Activated naive CD4-positive, alpha-beta T cell treated with anti-CD3 and anti-CD28 coated beads, Interleukin-2, amount 50 U/mL, for 24 hours (primary cell): ENCODE measurements around the gene TSHZ1.

Source experiments
- H3K27ac Mint-ChIP-seq: one replicate; pipeline ENCODE4 v1.8.0; 2021; ENCODE audit warnings: mild to moderate bottlenecking, mixed read lengths
- H3K27me3 Mint-ChIP-seq: one replicate; pipeline ENCODE4 v1.8.0; 2021; ENCODE audit warnings: mixed read lengths
- H3K36me3 Mint-ChIP-seq: one replicate; pipeline ENCODE4 v1.8.0; 2021; ENCODE audit warnings: mixed read lengths
- H3K4me1 Mint-ChIP-seq: one replicate; pipeline ENCODE4 v1.8.0; 2021; ENCODE audit warnings: mixed read lengths
- H3K4me3 Mint-ChIP-seq: one replicate; pipeline ENCODE4 v1.8.0; 2021; ENCODE audit warnings: mild to moderate bottlenecking, mixed read lengths
- H3K9me3 Mint-ChIP-seq: one replicate; pipeline ENCODE4 v1.8.0; 2021; ENCODE audit warnings: mixed read lengths

Gene TSHZ1

DNA sequence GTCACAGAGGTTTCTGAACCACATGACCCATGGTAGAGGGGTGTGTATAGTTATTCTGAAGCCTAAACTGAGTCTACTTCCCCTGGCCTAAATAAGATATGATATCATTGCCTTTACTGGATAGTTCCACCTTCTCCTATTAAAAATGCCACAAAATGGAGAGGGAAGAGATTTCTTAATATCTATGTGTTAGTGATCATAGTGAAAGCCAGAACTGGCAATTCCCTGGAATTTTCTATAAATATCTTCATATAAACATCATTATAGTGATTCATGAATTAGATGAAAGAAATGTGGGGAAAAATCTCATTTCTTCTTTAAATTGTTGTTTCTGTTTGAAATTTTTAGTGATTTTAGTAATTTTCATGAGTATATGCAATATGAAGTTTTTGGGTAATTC lies 45.8 kb downstream of the TSHZ1 start:
- H3K27ac Mint-ChIP-seq: no peak overlapping the region
- H3K4me1 Mint-ChIP-seq: peaks cover 81% of the 10 kb centered on the region

DNA sequence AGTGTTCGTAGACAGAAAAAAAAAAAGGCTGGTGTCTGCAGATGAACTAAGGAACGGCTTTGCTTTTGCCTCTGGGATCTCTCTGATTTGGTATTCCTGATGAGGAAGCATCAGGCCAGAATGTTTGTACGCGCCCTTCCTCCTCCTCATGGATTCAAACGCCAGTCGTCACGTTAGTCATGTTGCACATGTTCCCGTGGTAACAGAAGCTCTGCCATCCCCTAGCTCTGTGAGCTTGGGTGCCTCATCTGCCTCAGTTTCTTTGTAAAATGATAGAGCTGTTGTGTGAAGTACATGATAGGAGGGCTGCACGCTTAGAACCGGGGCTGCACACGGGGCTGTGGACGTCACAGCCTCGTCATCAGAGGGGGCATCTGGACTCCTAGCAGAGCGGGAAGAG lies 47.0 kb downstream of the TSHZ1 start:
- Mint-ChIP-seq H3K9me3 (no peaks in the 10 kb centered on the region), H3K36me3 (no peaks in the 10 kb centered on the region), H3K4me1 (peaks cover 81% of the 10 kb centered on the region)

More for the DNA sequence above, 45.8 kb downstream of the TSHZ1 start:
- Mint-ChIP-seq H3K9me3 (no peaks in the 10 kb centered on the region), H3K36me3 (no peaks in the 10 kb centered on the region), H3K4me3 (no peak overlapping the region), H3K27me3 (no peaks in the 10 kb centered on the region)

DNA sequence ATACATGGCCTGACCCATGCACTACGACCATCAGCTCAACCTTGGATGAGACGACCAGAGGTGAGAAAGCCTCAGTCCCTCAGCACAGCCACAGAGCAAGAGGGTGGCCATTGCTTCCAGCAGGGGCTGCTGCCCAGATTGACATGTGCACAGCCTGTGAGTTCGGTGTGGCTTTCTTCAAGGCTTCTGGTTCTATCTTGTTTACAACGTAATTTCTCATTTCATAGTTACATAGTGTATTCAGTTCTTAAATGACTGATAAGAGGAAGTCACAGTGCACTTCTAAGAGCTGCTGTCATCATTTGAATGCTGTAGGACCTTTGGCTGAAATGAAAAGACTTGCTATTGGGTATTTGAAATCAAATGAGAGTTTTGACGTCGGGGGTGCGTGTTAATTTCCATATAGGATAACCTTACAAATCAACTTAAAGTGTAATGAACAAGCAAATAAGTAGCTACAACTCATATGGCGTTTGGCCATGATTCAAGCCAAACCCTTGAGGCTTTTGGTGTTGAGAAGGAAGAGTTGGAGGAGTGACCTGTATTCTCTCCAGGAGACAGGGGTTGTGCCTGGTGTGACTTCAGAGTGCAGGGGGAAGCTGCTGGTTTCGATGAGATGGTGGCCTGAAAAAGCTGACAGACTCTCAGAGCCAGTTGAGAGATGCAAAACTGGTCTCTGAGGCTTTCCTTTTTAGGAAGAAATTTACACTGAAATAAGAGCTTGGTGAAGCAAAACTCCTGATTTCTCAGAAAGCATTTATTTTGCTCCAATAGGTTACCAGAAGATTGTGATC lies 51.0 kb downstream of the TSHZ1 start:
- Mint-ChIP-seq H3K4me1 (peaks cover 82% of the 10 kb centered on the region), H3K9me3 (no peaks in the 10 kb centered on the region), H3K27me3 (no peaks in the 10 kb centered on the region), H3K36me3 (peaks cover 2% of the 10 kb centered on the region), H3K27ac (peak overlapping the region; percentile 10), H3K4me3 (no peak overlapping the region)

More for the DNA sequence above, 47.0 kb downstream of the TSHZ1 start:
- Mint-ChIP-seq H3K27me3 (no peaks in the 10 kb centered on the region), H3K4me3 (no peak overlapping the region), H3K27ac (no peak overlapping the region)

DNA sequence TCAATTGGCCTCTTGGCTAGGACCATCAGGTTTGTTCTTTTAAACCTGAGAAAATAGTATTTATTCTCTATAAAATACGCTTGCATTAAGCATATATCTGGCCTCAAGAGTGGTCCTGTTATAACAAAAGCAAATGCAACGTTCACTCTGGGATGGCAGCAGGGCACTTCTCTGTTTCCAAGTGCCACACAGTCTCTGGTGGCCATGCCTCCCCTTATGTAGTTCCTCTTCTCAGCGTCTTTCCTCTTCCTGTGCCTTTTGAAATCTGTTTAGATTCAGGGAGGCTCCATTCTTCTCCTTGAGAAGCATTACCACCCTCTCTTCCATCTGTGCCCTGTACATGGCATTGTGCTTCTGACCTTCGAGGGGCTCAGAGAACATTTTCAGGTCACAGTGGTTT lies 51.9 kb downstream of the TSHZ1 start:
- peaks cover 2% of the 10 kb centered on the region for H3K36me3 Mint-ChIP-seq
- no peaks in the 10 kb centered on the region for H3K27me3 Mint-ChIP-seq
- H3K4me3 Mint-ChIP-seq: no peak overlapping the region
- no peaks in the 10 kb centered on the region for H3K9me3 Mint-ChIP-seq
- peaks cover 84% of the 10 kb centered on the region for H3K4me1 Mint-ChIP-seq
- no peak overlapping the region for H3K27ac Mint-ChIP-seq

DNA sequence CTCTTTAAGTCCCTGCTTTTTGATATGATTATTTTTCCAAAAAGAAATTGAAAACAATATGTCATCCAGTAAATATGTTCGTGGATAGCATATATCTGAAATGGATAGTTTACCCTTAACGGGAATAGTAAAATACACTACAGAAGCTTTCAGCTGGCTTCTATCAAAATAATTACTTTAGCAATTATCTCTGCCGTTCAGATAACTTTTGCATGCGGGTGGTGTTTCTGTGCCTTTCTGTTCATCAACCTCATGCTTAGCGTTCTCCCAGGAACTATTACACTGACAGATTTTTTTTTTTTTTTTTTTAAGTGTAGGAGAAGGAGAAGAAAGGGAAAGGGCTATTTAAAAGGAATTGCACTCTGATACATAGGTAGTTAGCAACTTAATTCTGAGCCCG lies 53.6 kb downstream of the TSHZ1 start:
- Mint-ChIP-seq H3K36me3 (peaks cover 2% of the 10 kb centered on the region), H3K9me3 (no peaks in the 10 kb centered on the region), H3K4me3 (no peak overlapping the region), H3K27ac (no peak overlapping the region), H3K4me1 (peaks cover 87% of the 10 kb centered on the region), H3K27me3 (no peaks in the 10 kb centered on the region)

DNA sequence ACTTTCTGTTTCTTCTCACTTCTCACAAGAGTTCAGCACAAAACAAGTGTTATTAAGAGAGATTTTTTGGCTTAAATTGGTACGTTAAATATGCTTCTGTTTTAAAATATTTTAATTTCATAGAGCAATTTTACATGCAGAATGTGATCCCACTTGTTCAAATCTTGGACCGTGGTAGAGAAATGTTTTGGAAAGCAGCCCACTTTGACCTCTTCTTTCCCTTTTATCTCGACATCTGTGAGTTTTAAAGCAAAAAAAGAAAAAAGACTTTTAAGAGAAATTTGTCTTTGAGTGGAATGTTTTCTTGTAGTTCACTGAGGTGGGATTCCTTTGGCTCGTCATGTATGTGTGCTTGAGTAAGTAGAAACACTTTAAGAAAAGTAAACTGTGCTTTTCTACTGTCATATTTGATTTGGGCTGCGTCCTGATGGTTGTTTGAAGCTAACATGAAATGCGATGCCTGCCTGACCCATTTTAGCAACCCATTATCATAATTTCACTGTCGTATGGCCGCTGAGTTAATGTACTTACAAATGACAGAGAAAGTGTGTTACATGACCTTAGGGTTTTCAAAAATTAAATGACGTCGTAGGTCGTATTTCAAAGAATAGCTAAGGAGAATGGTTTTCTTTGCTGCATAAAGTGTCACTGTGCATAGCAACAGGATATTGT lies 54.5 kb downstream of the TSHZ1 start:
- Mint-ChIP-seq H3K27me3 (no peaks in the 10 kb centered on the region), H3K4me3 (no peak overlapping the region), H3K4me1 (peaks cover 93% of the 10 kb centered on the region), H3K27ac (no peak overlapping the region), H3K9me3 (no peaks in the 10 kb centered on the region), H3K36me3 (peaks cover 2% of the 10 kb centered on the region)

DNA sequence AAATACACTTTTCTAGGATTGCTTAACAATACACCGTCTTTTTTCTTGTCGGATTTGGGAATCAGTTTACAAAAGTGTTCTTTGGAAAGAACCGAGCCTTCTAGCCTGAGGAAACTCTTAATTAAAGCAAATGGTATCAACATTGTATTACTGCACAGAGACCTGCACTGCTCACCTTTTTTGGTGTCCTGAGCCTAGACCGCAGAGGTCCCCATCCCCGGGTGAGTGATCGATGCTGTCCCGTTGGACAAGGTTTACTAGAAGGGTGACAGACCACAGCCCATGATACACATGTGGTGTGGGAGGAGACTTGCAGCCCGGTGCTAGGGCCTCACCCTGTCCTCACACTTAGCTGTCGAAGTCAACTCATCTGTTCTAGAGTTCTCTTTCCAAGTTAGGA lies 55.3 kb downstream of the TSHZ1 start:
- peaks cover 93% of the 10 kb centered on the region for H3K4me1 Mint-ChIP-seq
- H3K9me3 Mint-ChIP-seq: no peaks in the 10 kb centered on the region
- H3K36me3 Mint-ChIP-seq: peaks cover 2% of the 10 kb centered on the region
- no peak overlapping the region for H3K4me3 Mint-ChIP-seq
- H3K27ac Mint-ChIP-seq: peak overlapping the region; percentile 46
- H3K27me3 Mint-ChIP-seq: no peaks in the 10 kb centered on the region

DNA sequence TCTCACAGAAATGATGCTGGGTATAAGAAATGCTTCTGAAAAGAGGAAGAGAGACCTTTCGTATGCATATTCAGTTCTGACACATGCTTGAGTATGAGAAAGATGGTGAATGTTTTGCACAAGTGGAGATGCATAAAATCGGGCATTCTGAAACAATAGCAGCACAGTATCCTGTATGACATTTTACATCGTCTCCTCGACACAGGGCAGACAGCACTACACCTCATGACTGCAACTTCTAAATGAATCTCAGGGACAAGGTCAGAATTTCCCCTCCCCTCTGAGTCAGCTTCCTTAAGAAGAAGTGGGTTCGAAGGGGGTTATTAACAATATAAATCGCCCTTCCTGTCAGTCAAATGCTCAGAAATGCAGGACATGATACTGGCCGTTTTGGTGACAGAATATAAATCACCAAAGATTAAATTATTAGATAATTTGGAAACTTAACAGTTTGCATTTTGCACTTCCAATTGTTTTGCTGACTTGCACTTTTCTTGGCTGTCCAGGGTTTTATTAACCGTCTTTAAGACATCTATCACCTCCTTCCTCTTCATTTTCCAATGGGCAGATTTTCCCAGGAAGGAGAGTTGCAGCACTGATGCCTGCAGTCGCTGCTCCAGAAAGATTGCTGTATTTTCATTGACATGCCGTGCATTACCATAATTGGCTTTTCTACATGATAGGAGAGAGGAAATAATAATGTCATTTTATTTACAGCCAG lies 57.2 kb downstream of the TSHZ1 start:
- Mint-ChIP-seq H3K4me1 (peaks cover 94% of the 10 kb centered on the region), H3K9me3 (no peaks in the 10 kb centered on the region), H3K4me3 (no peak overlapping the region), H3K27me3 (no peaks in the 10 kb centered on the region), H3K27ac (no peak overlapping the region), H3K36me3 (peaks cover 2% of the 10 kb centered on the region)

DNA sequence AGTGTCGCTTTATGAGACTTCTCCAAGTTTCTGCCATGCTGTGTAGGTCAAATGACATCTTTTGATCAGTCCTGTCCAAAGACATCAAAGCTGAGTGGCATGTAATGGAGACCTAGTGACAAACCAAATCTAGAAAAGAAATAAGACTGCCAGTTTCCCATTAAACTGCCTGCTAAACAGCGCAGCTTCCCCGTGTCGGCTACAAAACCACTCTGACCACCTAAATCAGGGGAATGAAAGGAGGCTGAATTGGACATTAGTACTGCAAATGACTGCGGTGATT lies 57.7 kb downstream of the TSHZ1 start:
- Mint-ChIP-seq H3K27ac (no peak overlapping the region), H3K36me3 (peaks cover 2% of the 10 kb centered on the region), H3K4me3 (no peak overlapping the region), H3K27me3 (no peaks in the 10 kb centered on the region), H3K4me1 (peaks cover 95% of the 10 kb centered on the region), H3K9me3 (no peaks in the 10 kb centered on the region)

DNA sequence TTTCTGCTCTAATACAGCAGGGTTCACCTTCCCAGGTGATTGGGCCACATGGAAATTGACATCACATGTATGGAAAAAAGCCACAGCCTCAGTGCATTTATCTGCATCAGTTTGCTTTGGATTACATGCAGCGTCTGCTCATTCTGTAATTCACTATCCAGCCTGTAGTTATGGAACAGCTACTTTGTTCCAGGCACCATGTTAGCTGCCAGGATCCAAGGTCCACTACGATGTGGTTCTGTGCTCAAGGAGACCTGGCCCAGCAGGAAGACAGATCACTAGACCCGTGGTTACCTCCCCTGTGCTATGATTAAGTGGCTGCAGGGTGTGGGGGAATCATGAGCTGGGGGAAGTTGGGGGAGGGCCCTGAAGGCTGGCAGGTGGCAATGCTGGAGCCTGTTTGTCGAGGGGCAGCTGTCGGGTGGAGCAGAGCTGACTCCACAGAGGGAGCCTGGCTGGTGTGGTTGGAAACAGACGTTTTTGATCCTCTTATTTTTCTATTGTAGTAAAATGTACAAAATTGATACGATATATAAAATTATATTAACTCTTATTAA lies 58.6 kb downstream of the TSHZ1 start:
- H3K27ac Mint-ChIP-seq: no peak overlapping the region
- H3K4me1 Mint-ChIP-seq: peaks cover 91% of the 10 kb centered on the region
- peaks cover 2% of the 10 kb centered on the region for H3K36me3 Mint-ChIP-seq
- H3K9me3 Mint-ChIP-seq: no peaks in the 10 kb centered on the region
- no peak overlapping the region for H3K4me3 Mint-ChIP-seq
- H3K27me3 Mint-ChIP-seq: no peaks in the 10 kb centered on the region

DNA sequence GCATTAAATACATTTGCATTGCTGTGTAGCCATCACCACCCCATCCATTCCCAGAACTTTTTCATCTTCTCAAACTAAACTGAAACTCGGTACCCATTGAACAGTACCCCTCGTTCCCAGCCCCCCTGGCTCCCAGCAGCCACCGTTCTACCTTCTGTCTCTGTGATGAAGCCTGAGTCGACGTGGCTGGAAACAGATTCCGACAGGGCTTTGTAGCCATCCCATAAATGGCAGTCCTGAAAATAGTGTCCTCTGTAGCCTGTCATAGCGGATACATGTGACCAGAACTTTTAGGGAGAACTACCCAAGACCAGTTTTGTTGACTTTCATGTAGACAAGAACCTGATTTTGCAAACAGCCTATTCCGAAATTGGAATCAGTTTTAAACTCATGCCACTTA lies 59.1 kb downstream of the TSHZ1 start:
- no peaks in the 10 kb centered on the region for H3K27me3 Mint-ChIP-seq
- H3K4me1 Mint-ChIP-seq: peaks cover 90% of the 10 kb centered on the region
- H3K9me3 Mint-ChIP-seq: no peaks in the 10 kb centered on the region
- H3K27ac Mint-ChIP-seq: no peak overlapping the region
- H3K36me3 Mint-ChIP-seq: peaks cover 2% of the 10 kb centered on the region
- no peak overlapping the region for H3K4me3 Mint-ChIP-seq

DNA sequence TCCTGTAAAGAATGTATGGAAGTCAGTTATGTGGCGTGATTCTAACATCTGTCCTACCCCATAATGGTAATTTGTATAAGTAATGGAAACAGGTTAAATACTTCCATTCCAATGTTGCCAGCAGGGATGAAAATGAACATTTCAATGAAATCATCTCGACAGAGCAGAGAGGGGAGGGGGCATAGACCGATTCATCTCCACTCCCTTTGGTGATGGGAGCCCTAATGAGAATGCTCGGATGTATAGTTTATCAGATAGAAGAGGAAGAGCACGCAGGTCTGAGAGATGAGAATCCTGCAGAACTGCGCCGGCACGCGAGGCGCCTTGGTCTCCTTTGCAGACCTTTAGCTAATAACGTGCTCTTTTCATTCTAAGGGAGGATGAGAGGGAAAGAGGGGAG lies 61.4 kb downstream of the TSHZ1 start:
- H3K27me3 Mint-ChIP-seq: no peaks in the 10 kb centered on the region
- no peak overlapping the region for H3K4me3 Mint-ChIP-seq
- no peaks in the 10 kb centered on the region for H3K9me3 Mint-ChIP-seq
- no peak overlapping the region for H3K27ac Mint-ChIP-seq
- H3K36me3 Mint-ChIP-seq: no peaks in the 10 kb centered on the region
- peaks cover 91% of the 10 kb centered on the region for H3K4me1 Mint-ChIP-seq

DNA sequence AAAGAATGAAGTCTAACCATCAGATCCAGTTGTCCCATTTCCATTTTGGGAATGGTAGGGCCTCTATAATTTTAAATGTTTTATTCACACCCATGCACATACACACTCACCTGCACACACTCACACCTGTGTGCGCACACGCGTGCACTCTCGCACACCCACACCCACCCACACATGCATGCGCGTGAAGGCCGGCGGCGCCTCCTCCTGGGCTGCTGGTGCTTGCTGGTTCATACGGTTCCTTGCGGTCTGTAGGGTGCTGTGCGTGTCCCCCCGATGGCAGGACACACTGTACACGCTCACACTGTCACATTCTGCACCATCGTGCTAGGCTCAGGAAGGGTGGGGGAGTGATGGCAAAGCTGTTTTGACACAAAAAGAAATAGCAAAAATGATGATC lies 63.2 kb downstream of the TSHZ1 start:
- Mint-ChIP-seq H3K4me1 (peaks cover 88% of the 10 kb centered on the region), H3K27me3 (no peaks in the 10 kb centered on the region), H3K4me3 (no peak overlapping the region), H3K36me3 (no peaks in the 10 kb centered on the region), H3K27ac (no peak overlapping the region), H3K9me3 (no peaks in the 10 kb centered on the region)

DNA sequence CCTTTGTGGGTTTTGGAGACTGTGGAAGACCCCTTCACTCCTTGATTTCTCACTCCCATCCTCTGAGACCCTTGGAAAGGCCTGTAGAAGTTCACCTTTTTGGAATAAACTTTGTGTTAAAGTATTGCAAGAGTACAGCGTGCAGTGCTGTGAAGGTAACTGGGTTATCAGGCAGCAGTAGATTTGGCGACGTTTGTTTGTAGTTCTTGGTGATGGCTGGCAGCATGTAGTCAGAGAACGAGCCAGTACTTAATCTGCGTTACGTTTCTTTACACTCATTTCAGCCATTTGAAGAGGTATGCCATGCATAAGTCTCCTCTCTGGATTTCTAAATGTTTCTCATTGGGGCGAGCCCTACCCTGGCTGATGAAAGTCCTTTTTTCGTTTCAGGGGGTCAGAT lies 64.6 kb downstream of the TSHZ1 start:
- Mint-ChIP-seq H3K4me1 (peaks cover 87% of the 10 kb centered on the region), H3K4me3 (no peak overlapping the region), H3K36me3 (no peaks in the 10 kb centered on the region), H3K27ac (peak overlapping the region; percentile 43), H3K9me3 (no peaks in the 10 kb centered on the region), H3K27me3 (no peaks in the 10 kb centered on the region)

DNA sequence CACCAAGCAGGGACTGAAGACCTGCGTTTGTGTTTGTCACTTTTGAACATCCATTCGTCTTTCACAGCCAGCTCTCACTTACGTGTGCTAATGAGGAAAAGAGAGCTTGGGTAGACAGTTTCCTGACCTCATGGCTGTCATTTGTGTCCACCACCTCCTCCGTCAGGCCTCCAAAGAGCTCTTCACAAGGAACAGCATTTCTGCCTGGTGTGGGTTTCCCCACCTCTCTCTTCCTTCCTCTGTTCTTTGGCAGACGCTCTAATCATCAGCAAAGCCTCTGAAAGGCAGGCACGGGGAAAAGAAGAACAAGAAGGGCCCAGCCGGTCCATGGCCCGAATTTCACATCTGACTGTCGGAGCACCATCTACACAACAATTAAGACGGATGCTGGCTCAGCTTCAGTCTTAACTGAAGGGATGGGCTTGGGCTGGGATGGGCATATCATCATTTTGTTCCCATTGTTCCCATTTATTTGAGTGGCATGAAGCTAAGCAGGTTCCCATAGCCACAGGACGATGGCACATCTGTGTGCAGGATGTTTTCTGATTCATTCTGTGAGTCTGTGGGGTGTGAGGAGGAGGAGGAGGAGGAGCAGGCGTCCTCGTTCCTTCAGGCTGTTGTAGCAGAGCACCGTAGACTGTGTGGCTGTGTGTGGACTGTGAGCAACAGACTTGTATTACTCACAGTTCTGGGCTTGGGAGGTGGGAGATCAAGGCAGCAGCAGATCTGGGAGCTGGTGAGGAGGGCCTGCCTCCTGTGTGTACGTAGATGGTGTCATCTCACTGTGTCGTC lies 66.4 kb downstream of the TSHZ1 start:
- Mint-ChIP-seq H3K36me3 (no peaks in the 10 kb centered on the region), H3K4me1 (peaks cover 83% of the 10 kb centered on the region), H3K9me3 (no peaks in the 10 kb centered on the region), H3K27me3 (no peaks in the 10 kb centered on the region), H3K27ac (peak overlapping the region; percentile 65), H3K4me3 (no peak overlapping the region)
